ENCODE results near the gene KRTAP5-5. TPM values are rescaled to one million over a fixed set of nuclear protein-coding genes. Genes with fewer than 3 reads are reported as not detected.

KRTAP5-5 gene
- total and polyA plus RNA-seq, 2 donors (not counting 1 experiment from before 2014, with no cell fraction given), result not detected

DNA sequence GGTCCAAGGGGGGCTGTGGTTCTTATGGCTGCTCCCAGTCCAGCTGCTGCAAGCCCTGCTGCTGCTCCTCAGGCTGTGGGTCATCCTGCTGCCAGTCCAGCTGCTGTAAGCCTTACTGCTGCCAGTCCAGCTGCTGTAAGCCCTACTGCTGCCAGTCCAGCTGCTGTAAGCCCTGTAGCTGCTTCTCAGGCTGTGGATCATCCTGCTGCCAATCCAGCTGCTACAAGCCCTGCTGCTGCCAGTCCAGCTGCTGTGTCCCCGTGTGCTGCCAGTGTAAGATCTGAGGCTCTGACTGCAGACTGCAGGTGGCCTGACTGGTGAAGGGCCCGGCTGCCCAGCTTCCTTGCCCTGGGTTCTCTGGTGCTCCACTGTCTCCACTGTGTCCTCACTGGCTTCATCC lies 696 bp downstream of the KRTAP5-5 start:
- peaks cover 6% of the 10 kb centered on the region for H3K27me3 ChIP-seq (ENCODE audit: control insufficient read depth, insufficient read depth, low read length)
- H4K20me1 ChIP-seq (ENCODE audit: control insufficient read depth, extremely low read depth, insufficient read depth, low read length), result no peaks in the 10 kb centered on the region
- no peak overlapping the region for H3K4me3 ChIP-seq (replicated peaks in 1 of 4; ENCODE audit: control extremely low read depth in 1 of 4, insufficient read depth in 1 of 4, low read depth in 3 of 4, low read length in 4 of 4)
- H3K27ac ChIP-seq (ENCODE audit: insufficient read depth, low read length), result no peak overlapping the region
- TF ChIP-seq, protein P1, sequence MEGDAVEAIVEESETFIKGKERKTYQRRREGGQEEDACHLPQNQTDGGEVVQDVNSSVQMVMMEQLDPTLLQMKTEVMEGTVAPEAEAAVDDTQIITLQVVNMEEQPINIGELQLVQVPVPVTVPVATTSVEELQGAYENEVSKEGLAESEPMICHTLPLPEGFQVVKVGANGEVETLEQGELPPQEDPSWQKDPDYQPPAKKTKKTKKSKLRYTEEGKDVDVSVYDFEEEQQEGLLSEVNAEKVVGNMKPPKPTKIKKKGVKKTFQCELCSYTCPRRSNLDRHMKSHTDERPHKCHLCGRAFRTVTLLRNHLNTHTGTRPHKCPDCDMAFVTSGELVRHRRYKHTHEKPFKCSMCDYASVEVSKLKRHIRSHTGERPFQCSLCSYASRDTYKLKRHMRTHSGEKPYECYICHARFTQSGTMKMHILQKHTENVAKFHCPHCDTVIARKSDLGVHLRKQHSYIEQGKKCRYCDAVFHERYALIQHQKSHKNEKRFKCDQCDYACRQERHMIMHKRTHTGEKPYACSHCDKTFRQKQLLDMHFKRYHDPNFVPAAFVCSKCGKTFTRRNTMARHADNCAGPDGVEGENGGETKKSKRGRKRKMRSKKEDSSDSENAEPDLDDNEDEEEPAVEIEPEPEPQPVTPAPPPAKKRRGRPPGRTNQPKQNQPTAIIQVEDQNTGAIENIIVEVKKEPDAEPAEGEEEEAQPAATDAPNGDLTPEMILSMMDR (conservative IDR thresholded peaks at IDR 0.05 in 1 of 2, IDR thresholded peaks at IDR 0.05 in 1 of 2; ENCODE audit: low read depth in 1 of 2, low read length in 2 of 2), result no peak
- TF ChIP-seq EZH2 (IDR thresholded peaks at IDR 0.05; ENCODE audit: low read length, missing control alignments), result no peak
- DNase-seq (ENCODE audit: low read depth in 2 of 2), result no peak
- H3K9ac ChIP-seq (ENCODE audit: insufficient read depth, low read length), result no peak overlapping the region
- H3K9me3 ChIP-seq (ENCODE audit: control insufficient read depth, insufficient read depth, low read depth, low read length), result no peaks in the 10 kb centered on the region
- no peak overlapping the region for H2AFZ ChIP-seq (ENCODE audit: low read length)
- no peaks in the 10 kb centered on the region for H3K36me3 ChIP-seq (ENCODE audit: control insufficient read depth, insufficient read depth, low read length)
- no peaks in the 10 kb centered on the region for H3K4me1 ChIP-seq (ENCODE audit: control insufficient read depth, extremely low read depth, insufficient read depth, low read length)
- no peak overlapping the region for H3K4me2 ChIP-seq (ENCODE audit: extremely low read depth, insufficient read depth, low read length)
- no peaks in the 10 kb centered on the region for H3K79me2 ChIP-seq (ENCODE audit: control insufficient read depth, insufficient read depth, low read length)

DNA sequence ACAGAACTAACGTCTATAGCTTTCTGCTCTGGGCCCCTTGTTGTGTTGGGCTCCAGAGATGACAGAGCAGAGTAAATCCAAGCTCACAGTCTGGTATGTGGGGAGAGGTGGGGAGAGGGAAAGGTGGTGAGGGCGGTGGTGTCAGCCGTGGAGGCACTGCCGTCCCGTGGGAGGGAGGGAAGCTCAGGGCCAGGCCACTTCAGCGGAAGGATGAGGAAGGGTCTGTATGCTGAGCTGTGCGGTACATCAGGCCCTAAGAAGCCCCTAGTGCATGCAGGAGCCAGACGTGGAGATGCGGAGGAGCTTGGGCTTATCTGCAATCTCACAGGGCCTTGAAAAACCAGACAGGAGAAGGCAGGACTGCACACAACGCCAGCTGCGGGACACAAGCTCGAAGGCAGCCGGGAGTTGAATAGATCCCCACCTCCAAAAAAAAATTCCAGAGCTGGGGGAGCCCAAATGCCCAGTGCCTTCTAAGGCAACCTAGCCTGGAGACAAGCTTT lies 1.5 kb downstream of the KRTAP5-5 start:
- Histone ChIP-seq H3K27ac (ENCODE audit: insufficient read depth, low read length) (no peak overlapping the region), H2AFZ (ENCODE audit: low read length) (no peak overlapping the region), H3K9me3 (ENCODE audit: control insufficient read depth, insufficient read depth, low read depth, low read length) (no peaks in the 10 kb centered on the region), H3K36me3 (ENCODE audit: control insufficient read depth, insufficient read depth, low read length) (no peaks in the 10 kb centered on the region), H3K4me3 (replicated peaks in 1 of 4; ENCODE audit: control extremely low read depth in 1 of 4, insufficient read depth in 1 of 4, low read depth in 3 of 4, low read length in 4 of 4) (no peak overlapping the region), H4K20me1 (ENCODE audit: control insufficient read depth, extremely low read depth, insufficient read depth, low read length) (no peaks in the 10 kb centered on the region), H3K4me1 (ENCODE audit: control insufficient read depth, extremely low read depth, insufficient read depth, low read length) (no peaks in the 10 kb centered on the region), H3K4me2 (ENCODE audit: extremely low read depth, insufficient read depth, low read length) (no peak overlapping the region), H3K27me3 (ENCODE audit: control insufficient read depth, insufficient read depth, low read length) (peaks cover 2% of the 10 kb centered on the region), H3K79me2 (ENCODE audit: control insufficient read depth, insufficient read depth, low read length) (no peaks in the 10 kb centered on the region), H3K9ac (ENCODE audit: insufficient read depth, low read length) (no peak overlapping the region)
- DNase-seq (ENCODE audit: low read depth in 2 of 2), result no peak
- no peak for TF ChIP-seq EZH2 (IDR thresholded peaks at IDR 0.05; ENCODE audit: low read length, missing control alignments)
- TF ChIP-seq, protein P1 (conservative IDR thresholded peaks at IDR 0.05 in 1 of 2, IDR thresholded peaks at IDR 0.05 in 1 of 2; ENCODE audit: low read depth in 1 of 2, low read length in 2 of 2), result no peak

DNA sequence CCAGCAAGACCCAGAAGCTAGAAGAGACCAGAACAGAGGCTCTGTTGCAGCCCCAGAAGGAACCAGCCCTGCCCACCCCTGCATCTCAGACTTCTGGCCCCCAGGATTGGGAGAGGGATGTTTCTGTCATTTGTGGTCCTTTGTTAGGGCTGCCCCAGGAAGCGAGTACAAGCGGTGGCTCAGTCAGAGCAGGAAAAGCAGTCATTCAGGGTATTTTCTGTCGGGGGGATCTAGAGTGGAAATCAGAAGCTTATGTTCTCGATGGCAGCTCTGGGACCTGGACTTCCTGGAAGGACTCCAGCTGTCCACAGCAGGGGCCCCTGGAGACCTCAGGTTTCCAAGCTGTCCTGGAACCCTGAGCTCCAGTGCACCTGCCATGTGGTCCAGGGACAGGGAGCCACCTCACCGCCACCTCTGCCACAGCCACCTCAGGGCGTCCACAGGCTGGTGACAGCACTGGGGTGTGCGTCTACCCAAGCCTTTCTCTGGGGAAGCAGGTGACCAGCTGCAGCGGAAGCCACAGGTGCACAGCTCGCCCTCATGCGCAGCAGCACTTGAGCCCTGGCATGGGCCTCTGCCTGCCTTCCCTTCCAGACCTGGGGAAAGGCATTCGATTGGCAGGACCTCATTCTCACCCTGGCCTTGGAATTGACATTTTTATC lies 2.6 kb downstream of the KRTAP5-5 start:
- Histone ChIP-seq H3K79me2 (ENCODE audit: control insufficient read depth, insufficient read depth, low read length) (no peaks in the 10 kb centered on the region), H3K27me3 (ENCODE audit: control insufficient read depth, insufficient read depth, low read length) (peaks cover 2% of the 10 kb centered on the region), H3K4me3 (replicated peaks in 1 of 4; ENCODE audit: control extremely low read depth in 1 of 4, insufficient read depth in 1 of 4, low read depth in 3 of 4, low read length in 4 of 4) (no peak overlapping the region), H4K20me1 (ENCODE audit: control insufficient read depth, extremely low read depth, insufficient read depth, low read length) (no peaks in the 10 kb centered on the region), H3K27ac (ENCODE audit: insufficient read depth, low read length) (no peak overlapping the region), H3K9me3 (ENCODE audit: control insufficient read depth, insufficient read depth, low read depth, low read length) (no peaks in the 10 kb centered on the region), H3K9ac (ENCODE audit: insufficient read depth, low read length) (no peak overlapping the region), H3K4me2 (ENCODE audit: extremely low read depth, insufficient read depth, low read length) (no peak overlapping the region), H2AFZ (ENCODE audit: low read length) (no peak overlapping the region), H3K4me1 (ENCODE audit: control insufficient read depth, extremely low read depth, insufficient read depth, low read length) (no peaks in the 10 kb centered on the region), H3K36me3 (ENCODE audit: control insufficient read depth, insufficient read depth, low read length) (no peaks in the 10 kb centered on the region)
- no peak for TF ChIP-seq EZH2 (IDR thresholded peaks at IDR 0.05; ENCODE audit: low read length, missing control alignments)
- TF ChIP-seq, protein P1 (conservative IDR thresholded peaks at IDR 0.05 in 1 of 2, IDR thresholded peaks at IDR 0.05 in 1 of 2; ENCODE audit: low read depth in 1 of 2, low read length in 2 of 2), result no peak
- DNase-seq (ENCODE audit: low read depth in 2 of 2), result no peak

Measured in fibroblast of lung (primary cell).